GM12892 (cell line): ENCODE data around the gene RBFOX1.

Source experiments
- POLR2A ChIP-seq: IDR thresholded peaks from 2 replicates; pipeline ENCODE4 v1.6.1; 2011; ENCODE audit warnings: low read depth, low read length, control low read depth
- POLR2AphosphoS5 ChIP-seq: IDR thresholded peaks from 2 replicates; pipeline ENCODE4 v1.6.1; 2011; ENCODE audit warnings: low read depth, low read length, control low read depth

- TF ChIP-seq POLR2AphosphoS5 = no peak
- no peak for TF ChIP-seq POLR2A
Measured at GRCh38 chr16:7614021-7614795, 281.6 kb downstream of the RBFOX1 start.
